Epidermal melanocyte (primary cell): ENCODE data around the gene PLPPR1.
"Not testable (repeated sequence)": the region's sequence is repeated elsewhere in the genome, so short reads cannot be mapped to it uniquely, and the experiment has no call there.

Experiments
- DNase-seq: peaks from one replicate; pipeline ENCODE4 v3.0.0; 2011; ENCODE audit warnings: low spot score; ENCODE audit not compliant: insufficient read length

The PLPPR1 gene

GRCh38 chr9:101274971-101275768 is 246.6 kb downstream of the PLPPR1 start:
- no peak for DNase-seq

- DNase-seq = no peak
These were observed 247.3 kb downstream of the PLPPR1 start for GRCh38 chr9:101275769-101276250.

DNA sequence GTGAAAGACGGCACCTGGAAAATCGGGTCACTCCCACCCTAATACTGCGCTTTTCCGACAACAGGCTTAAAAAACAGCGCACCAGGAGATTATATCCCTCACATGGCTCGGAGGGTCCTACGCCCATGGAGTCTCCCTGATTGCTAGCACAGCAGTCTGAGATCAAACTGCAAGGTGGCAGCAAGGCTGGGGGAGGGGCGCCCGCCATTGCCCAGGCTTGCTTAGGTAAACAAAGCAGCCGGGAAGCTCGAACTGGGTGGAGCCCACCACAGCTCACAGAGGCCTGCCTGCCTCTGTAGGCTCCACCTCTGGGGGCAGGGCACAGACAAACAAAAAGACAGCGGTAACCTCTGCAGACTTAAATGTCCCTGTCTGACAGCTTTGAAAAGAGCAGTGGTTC is 262.5 kb downstream of the PLPPR1 start:
- DNase-seq = not testable (repeated sequence)

GRCh38 chr9:101299901-101300300 is 271.4 kb downstream of the PLPPR1 start:
- no peak for DNase-seq

- no peak for DNase-seq
These were observed 278.5 kb downstream of the PLPPR1 start for GRCh38 chr9:101307051-101307450.

DNA sequence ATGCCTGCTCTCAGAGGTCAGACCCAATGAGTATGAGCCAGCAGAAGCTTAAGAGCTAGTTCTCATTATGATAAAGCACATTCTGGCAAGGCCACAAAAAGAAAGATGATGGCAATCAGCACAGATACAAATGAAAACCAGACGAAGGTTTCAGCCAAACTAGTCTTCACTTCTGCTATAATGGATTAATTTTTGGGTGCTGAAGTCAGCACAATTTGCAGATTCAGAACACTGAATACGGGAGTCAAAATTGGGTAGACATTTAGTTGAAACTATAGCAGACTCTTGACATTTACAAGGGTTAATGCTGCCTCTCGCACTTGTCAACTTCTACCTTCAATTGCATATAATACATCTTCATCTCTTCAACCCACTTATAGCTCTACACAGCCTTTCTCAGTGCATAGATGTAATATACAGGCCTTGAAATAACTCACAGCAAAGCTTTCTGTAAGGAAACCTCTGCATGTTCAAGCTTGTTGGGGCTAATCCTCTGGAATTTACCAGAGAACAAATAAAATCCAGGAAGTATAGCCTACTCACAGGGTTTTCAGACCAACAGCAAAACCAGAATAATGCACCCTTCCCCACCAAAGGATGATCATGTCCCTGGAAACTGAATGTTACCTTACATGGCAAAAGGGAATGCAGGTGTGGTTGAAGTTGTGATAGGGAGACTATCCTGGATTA is 279.1 kb downstream of the PLPPR1 start:
- DNase-seq = no peak

DNA sequence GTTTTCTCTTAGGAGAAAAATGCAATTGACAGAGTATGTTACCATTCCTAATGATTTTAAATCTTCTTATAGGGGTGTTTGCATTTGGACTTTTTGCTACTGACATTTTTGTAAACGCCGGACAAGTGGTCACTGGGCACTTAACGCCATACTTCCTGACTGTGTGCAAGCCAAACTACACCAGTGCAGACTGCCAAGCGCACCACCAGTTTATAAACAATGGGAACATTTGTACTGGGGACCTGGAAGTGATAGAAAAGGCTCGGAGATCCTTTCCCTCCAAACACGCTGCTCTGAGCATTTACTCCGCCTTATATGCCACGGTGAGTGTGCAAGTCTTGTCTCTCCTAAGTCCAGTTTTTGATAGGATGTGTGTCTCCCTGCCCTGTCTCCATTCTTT is 280.6 kb downstream of the PLPPR1 start:
- DNase-seq = no peak

DNA sequence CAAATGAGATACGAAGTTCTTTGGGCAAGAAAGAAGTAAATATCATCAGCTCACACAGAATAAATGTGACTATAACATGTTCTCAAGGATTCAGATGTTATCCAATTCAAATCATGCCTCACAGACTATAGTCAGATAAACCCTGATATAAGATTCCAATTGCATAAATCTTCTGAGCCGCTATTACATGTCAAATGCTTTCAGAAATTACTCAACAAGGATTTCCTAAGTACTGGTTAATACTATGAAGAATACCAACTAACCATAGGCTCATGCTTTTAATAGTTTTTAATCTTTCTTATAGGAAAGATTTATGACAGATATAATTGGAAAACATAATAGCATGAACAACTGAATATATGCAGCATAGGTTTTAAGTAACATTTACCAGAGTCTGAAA is 282.7 kb downstream of the PLPPR1 start:
- no peak for DNase-seq

- peak; percentile 31 for DNase-seq
These were observed 283.4 kb downstream of the PLPPR1 start for GRCh38 chr9:101311758-101312420.

DNA sequence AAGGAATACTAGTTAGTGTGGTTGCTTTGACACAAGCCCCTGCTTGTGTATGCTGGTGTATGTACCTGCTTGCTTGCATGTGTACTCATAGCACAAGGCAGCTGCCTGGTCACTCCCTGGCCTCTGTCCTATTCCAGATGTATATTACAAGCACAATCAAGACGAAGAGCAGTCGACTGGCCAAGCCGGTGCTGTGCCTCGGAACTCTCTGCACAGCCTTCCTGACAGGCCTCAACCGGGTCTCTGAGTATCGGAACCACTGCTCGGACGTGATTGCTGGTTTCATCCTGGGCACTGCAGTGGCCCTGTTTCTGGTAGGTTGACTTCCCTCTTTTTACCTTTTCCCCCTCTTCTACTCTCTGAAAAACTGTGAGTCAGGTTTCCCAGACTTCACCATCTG is 284.1 kb downstream of the PLPPR1 start:
- DNase-seq = no peak

GRCh38 chr9:101315112-101315450 is 286.6 kb downstream of the PLPPR1 start:
- DNase-seq = no peak

DNA sequence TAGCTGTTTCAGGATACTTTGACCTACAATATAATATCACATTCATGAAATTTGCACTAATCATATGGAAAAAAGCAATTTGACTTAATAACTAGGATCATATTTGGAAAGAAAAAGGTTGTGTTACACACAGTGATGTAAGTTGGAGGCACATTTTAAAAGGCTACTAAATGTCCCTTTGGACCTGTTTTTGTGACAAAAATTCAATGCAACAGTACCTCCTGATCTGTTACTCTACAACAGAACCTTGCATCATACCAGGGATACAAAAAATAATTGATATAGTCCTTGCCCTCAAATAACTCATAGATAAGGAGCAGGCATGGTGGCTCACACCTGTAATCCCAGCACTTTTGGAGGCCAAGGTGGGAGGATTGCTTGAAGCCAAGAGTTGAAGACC is 289.2 kb downstream of the PLPPR1 start:
- DNase-seq = no peak

- DNase-seq = no peak
These were observed 294.6 kb downstream of the PLPPR1 start for GRCh38 chr9:101323129-101323528.

DNA sequence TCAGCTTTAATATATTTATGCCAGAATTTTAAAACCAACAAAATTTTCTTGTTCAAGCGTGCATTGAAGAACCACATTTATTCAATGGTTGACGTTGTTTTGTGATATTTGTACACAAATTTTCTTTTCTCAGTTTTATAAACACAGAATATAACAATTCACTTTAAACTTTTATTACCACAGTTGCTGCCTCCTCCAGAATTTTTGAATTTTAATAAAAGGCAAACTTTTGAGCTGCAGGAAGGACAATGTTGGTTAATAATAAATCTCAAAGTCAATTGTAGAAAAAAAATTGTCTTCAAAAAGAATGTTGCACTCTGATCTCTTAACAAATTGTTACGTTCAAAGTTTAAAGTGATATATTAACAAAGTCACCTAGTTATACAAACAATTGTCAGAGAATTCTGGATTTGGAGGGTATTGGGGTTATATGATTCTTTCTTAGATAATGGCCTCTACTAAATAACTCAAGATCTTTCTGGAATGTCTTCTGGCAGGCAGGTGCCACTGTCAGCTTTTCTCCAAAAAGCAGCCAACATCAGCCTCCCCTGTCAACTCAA is 295.8 kb downstream of the PLPPR1 start:
- DNase-seq = no peak

GRCh38 chr9:101325053-101325452 is 296.5 kb downstream of the PLPPR1 start:
- DNase-seq = no peak

GRCh38 chr9:101326035-101326434 is 297.5 kb downstream of the PLPPR1 start:
- DNase-seq = no peak

GRCh38 chr9:101326501-101326900 is 298.0 kb downstream of the PLPPR1 start:
- DNase-seq = no peak

DNA sequence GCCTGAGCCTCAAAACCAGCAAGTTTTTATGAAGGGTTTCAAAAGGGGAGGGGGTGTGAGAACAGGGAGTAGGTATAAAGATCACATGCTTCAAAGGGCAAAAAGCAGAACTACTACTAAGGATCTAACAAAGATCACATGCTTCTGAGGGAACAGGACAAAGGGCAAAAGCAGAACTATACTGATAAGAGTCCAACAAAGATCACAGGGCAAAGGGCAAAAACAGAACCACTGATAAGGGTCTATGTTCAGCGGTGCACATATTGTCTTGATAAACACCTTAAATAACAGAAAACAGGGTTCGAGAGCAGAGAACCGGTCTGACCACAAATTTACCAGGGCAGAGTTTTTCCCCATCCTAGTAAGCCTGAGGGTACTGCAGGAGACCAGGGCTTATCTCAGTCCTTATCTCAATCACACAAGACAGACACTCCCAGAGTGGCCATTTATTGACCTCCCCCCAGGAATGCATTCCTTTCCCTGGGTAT is 298.9 kb downstream of the PLPPR1 start:
- not testable (repeated sequence) for DNase-seq

DNA sequence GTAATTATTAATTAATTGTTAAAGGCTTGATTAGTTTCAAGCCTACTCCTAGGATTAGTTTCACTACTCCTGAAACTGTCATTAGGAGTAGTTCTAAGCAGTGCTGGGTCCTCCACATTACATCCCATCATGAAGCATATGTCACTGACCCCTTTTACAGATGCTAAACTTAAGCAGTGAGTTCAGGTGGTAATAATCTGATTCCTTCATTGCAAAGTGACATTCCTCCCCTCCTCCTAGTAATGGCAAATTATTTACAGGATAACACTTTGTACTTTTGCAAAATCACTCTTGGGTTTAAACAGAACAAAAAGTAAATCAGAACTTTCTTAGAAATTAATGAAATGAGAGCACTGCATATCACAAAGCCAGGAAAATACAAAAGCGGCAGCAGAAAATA is 303.8 kb downstream of the PLPPR1 start:
- no peak for DNase-seq

- DNase-seq = no peak
These were observed 305.0 kb downstream of the PLPPR1 start for GRCh38 chr9:101333490-101333889.

- no peak for DNase-seq
These were observed 305.6 kb downstream of the PLPPR1 start for GRCh38 chr9:101333926-101334702.
